Measurements from ENCODE around the gene MMP17. TPM values are rescaled to one million over a fixed set of nuclear protein-coding genes. Genes with fewer than 3 reads are reported as not detected.

Gene MMP17
- total RNA-seq, 4 donors from 2014 or later: 0.38 to 10.1 (median 4.1) TPM

- Histone ChIP-seq H3K27me3 (no peaks in the 10 kb centered on the region), H3K4me1 (no peaks in the 10 kb centered on the region), H3K9me3 (no peaks in the 10 kb centered on the region), H3K27ac (no peak overlapping the region), H3K4me3 (replicated peaks in 1 of 3) (no peak overlapping the region), H3K36me3 (no peaks in the 10 kb centered on the region)
- DNase-seq: no peak
- 90 to 92% methylated on average over 7 of the region's 7 CpGs for WGBS, 2 donors
- intact Hi-C loops (cut with DNase I): no loop called here
- no peak for TF ChIP-seq POLR2A (IDR thresholded peaks at IDR 0.05)
Measured at GRCh38 chr12:131815131-131815530, 13.1 kb upstream of the MMP17 start.

- no peaks in the 10 kb centered on the region for H3K27me3 ChIP-seq
- 54 to 65% methylated on average over 5 of the region's 5 CpGs for WGBS, 2 donors
- no peak for DNase-seq
- H3K9me3 ChIP-seq: no peaks in the 10 kb centered on the region
- H3K36me3 ChIP-seq: no peaks in the 10 kb centered on the region
- TF ChIP-seq CTCF (IDR thresholded peaks at IDR 0.05): no peak
- no peak for TF ChIP-seq POLR2A (IDR thresholded peaks at IDR 0.05)
- no peak overlapping the region for H3K4me3 ChIP-seq (replicated peaks in 1 of 3)
- no peak overlapping the region for H3K27ac ChIP-seq
- no peaks in the 10 kb centered on the region for H3K4me1 ChIP-seq
- intact Hi-C loops (cut with DNase I): no loop called here
Measured at GRCh38 chr12:131816495-131816894, 11.7 kb upstream of the MMP17 start.

- no peaks in the 10 kb centered on the region for H3K36me3 ChIP-seq
- H3K27ac ChIP-seq: no peak overlapping the region
- no peaks in the 10 kb centered on the region for H3K27me3 ChIP-seq
- WGBS, 2 donors: 82 to 84% methylated on average over 18 to 19 of the region's 19 CpGs
- intact Hi-C loops (cut with DNase I): no loop called here
- DNase-seq: no peak
- no peak overlapping the region for H3K4me3 ChIP-seq (replicated peaks in 1 of 3)
- no peak for TF ChIP-seq CTCF (IDR thresholded peaks at IDR 0.05)
- TF ChIP-seq POLR2A (IDR thresholded peaks at IDR 0.05): no peak
- no peaks in the 10 kb centered on the region for H3K4me1 ChIP-seq
- no peaks in the 10 kb centered on the region for H3K9me3 ChIP-seq
Measured at GRCh38 chr12:131817241-131817640, 11.0 kb upstream of the MMP17 start.

- intact Hi-C loops (cut with DNase I): no loop called here
- H3K4me3 ChIP-seq (replicated peaks in 1 of 3): no peak overlapping the region
- 76 to 83% methylated on average over 25 to 29 of the region's 30 CpGs for WGBS, 2 donors
- H3K4me1 ChIP-seq: no peaks in the 10 kb centered on the region
- H3K36me3 ChIP-seq: no peaks in the 10 kb centered on the region
- no peak overlapping the region for H3K27ac ChIP-seq
- H3K9me3 ChIP-seq: no peaks in the 10 kb centered on the region
- DNase-seq: no peak
- TF ChIP-seq CTCF (IDR thresholded peaks at IDR 0.05) (no peak), POLR2A (IDR thresholded peaks at IDR 0.05) (no peak)
- no peaks in the 10 kb centered on the region for H3K27me3 ChIP-seq
Measured at GRCh38 chr12:131818821-131819585, 9.2 kb upstream of the MMP17 start.

- H3K9me3 ChIP-seq: no peaks in the 10 kb centered on the region
- intact Hi-C loops (cut with DNase I): no loop called here
- peaks cover 5 to 16% of the 10 kb centered on the region in 2 donors for H3K4me1 ChIP-seq
- WGBS, 2 donors: 89 to 91% methylated on average over 6 of the region's 6 CpGs
- TF ChIP-seq CTCF (IDR thresholded peaks at IDR 0.05): no peak
- TF ChIP-seq POLR2A (IDR thresholded peaks at IDR 0.05): no peak
- DNase-seq: no peak
- peaks cover 6% of the 10 kb centered on the region for H3K27me3 ChIP-seq
- H3K27ac ChIP-seq: no peak overlapping the region
- H3K4me3 ChIP-seq (replicated peaks in 1 of 3): no peak overlapping the region
- H3K36me3 ChIP-seq: no peaks in the 10 kb centered on the region
Measured at GRCh38 chr12:131824450-131824849, 3.7 kb upstream of the MMP17 start.

All from thyroid gland (tissue), 4 donors.